GM18520 (cell line): ENCODE data around the gene TTLL10.

ENCODE experiments used
- ATAC-seq: cut with Tn5 transposase; IDR thresholded peaks from one replicate; pipeline ENCODE4 v1.9.1; 2021; ENCODE audit not compliant: unreplicated experiment

The TTLL10 gene

GRCh38 chr1:1232796-1233566, 59.3 kb downstream of the TTLL10 start:
- ATAC-seq, result no peak

DNA sequence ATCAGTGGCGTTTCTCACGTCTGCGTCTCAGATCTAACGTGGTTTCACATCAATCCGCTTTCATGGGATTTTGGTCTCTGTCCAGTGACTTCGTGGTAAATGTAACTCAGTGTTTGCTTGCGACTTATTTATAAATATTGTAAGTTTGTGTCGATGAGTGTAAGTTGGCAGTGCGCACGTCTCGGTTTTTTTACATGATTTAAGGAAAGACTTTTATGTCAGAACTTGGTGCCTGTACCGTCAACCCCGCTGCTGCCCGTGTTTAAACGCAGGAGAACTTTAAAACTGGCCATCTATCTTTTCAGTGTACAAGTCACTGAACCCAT, 59.9 kb downstream of the TTLL10 start:
- ATAC-seq, result no peak

- ATAC-seq, result no peak
These were observed 60.6 kb downstream of the TTLL10 start for GRCh38 chr1:1234180-1234808.

DNA sequence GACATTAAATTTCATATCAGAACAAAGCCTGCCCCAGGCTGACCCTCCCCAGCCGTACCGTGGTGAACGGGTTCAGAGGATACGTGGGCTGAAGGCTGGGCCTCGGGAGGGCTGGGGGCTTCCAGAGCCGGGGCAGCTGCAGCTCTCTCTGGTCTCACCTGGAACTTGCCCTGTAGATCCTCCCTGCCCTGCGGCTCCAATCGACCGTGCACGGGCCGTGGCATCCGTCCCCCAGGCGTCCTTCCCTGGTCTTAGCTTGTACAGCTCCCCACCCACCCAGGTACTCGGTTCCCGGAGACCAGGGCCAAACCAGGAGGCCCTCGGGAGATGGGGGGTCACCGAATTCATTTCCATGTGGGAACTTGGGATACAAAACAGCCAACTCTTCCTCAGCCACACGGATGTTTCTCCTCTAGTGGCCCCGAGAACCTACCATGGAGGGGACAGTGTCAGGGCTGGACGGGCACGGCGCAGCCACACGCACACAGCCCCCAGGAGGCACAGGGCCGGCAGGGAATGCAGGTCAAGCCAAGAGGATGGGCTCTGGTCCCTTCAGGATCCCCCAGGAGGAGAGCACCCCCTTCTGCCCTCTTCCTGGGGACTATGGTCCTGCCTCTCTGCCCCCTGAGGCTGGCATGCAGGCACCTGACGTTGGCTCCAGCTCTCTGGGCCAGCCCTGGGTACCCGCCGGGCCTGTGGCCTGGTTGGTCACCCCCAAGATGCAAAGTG, 61.5 kb downstream of the TTLL10 start:
- ATAC-seq, result no peak

GRCh38 chr1:1236176-1236763, 62.6 kb downstream of the TTLL10 start:
- no peak for ATAC-seq

GRCh38 chr1:1236945-1237873, 63.5 kb downstream of the TTLL10 start:
- no peak for ATAC-seq

- no peak for ATAC-seq
These were observed 64.4 kb downstream of the TTLL10 start for GRCh38 chr1:1237874-1238701.

DNA sequence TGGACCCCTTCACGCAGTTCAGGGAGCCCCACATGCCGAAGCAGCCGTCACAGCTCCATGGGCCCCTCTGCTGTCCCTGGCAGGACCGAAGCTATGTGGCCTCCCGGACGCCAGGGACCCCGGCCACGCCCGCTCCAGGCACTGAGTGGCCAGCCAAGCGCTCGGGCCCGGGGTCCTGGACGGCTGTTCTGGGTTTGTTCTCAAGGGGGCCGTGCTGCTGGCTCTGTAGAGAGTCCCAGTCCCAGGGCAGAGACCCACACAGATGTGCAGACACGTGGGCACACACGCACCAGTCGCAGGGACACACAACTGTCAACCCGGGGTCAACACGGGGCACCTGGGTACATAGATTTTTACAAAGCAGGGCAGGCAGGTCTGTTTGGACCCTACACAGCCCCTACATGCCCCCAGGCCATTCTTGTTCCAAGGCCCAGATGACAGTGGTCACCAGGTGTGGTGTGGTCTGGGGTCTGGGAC, 65.1 kb downstream of the TTLL10 start:
- ATAC-seq, result no peak

- ATAC-seq, result no peak
These were observed 65.5 kb downstream of the TTLL10 start for GRCh38 chr1:1239227-1239613.

DNA sequence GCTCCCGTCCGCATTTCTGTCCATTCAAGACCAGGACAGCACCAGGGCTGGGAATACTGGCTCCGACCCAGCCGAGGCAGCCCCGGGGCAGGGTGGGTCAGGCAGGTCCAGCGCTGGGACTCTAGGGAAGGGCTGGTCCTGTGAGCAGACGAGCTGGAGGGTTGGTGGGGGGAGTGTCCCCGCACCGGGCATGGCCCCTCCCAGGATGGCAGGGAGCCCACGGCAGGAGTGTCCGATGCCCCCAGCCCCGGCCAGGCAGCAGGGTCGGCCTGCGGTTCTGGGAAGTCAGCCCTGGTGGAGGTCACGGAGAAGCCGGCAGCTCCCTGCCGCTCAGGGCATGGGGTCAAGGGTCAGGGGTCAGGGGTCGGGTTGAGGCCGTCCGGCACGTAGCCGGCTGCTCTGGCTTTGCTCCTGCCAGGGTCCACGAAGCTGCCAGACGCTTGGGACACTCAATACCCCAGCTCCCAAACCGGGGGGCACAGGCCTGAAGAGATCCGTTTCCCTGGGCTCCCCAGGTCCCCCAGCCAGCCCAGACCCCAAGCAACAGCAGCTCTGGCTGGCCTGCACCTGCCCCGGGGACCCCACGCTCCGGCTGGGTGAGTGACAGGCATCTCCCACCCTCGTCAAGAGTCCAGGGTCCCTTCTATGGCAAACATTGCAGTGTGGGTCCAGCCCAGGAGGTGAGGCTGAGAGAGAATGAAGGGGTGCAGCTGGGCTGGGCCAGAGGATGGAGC, 66.1 kb downstream of the TTLL10 start:
- ATAC-seq, result no peak

- ATAC-seq, result no peak
These were observed 66.7 kb downstream of the TTLL10 start for GRCh38 chr1:1240348-1240732.

DNA sequence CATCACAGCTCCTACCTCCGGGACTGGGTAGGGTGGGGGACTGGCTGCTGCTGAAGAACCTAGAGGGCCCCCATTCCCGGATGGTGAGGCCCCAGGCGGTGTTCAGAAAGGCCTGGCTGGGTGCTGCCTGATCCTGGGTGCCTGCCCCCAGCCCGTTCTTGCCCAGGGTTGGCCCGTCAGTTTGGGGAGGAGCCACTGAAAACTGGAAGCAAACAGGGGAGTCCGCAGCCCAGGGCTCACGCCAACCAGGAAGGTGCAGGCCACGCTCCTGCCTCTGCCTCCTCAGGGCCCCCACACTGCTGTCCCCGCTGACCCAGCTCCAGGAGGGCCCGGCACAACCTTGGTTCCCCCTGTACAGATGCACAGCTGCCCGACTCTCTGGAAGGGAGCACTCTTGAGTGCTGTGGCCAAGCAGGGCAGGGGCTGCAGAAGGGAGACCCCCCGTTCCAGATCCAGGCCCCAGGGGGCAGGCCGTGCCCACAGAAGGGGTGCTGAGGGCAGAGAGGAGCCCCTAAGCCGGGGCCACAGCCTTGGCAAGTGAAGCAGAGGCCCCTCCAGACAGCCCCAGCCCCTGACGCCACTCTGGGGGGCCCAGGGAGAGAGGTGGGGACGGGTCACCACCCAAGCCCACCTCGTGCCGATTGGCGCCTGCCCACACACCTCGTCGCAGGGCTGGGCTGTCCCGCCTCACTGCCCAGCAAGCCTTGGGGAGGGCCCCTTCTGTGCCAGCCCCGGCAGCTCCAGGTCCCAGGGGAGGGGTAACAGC, 67.3 kb downstream of the TTLL10 start:
- no peak for ATAC-seq

DNA sequence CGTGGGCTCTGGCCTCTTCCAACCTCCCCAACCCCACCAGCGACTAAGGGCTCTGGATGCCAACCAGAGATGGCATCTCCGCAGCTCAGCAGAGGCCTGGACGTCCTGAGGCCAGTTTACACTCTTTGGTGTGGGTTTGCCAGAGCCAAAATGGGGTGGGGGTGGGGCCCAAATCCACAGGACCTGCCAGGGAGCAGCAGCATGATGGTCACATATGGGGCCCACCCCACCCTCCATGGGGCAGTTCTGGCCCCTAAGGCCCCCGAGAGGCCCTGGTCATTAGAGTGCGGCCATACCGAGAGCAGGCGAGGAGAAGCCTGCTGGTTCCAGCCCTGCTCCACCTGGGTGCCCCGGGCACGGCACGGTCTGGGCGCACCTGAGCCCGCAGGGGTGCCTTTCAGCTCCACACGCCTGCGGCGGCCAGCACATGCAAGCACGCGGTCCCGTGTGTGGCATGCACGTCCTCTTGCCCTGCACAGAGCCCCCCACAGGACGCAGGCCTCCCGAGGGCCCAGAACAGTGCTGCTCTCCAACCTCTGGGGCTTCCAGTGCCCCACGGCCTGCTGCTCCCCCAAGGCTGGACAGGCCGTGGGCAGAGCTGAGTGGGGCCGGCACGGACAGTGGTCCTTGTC, 68.0 kb downstream of the TTLL10 start:
- ATAC-seq, result no peak

DNA sequence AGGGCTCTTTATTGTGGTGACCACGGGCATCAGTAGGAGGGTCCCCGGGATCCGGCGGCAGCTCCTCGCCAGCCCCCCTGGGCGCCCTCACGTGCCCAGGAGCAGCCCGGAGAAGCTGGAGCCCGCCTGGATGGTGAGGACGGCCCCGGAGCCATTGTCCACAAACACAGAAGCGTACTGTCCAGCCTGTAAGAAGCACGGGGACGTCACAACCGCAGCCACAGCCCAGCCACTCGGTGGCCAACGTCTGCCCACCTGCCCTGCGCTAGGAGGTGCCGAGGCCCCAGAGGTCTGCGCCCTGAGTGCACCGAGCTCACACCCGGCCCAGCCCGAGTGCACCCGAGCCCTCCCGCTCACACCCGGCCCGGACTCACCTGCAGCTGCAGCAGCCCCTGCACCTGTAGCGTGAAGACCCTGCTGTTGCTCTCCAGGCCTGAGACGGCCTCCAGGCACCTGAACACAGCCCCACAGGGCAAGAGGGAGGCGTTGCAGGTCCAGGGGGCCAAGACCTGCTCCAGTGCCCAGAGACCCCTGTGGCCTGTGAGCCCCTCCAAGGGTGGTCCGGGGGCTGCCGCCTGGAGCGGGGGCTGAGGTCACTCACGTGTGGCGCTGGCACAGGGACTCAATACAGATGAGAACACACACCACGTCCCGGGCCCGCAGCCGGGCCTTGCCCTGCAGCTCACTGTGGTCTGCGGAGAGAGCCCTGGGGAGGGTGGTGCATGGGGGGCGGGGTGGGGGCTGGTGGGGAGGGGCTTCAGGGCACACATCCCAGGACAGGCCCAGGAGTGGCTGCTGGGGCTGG, 69.0 kb downstream of the TTLL10 start:
- no peak for ATAC-seq

DNA sequence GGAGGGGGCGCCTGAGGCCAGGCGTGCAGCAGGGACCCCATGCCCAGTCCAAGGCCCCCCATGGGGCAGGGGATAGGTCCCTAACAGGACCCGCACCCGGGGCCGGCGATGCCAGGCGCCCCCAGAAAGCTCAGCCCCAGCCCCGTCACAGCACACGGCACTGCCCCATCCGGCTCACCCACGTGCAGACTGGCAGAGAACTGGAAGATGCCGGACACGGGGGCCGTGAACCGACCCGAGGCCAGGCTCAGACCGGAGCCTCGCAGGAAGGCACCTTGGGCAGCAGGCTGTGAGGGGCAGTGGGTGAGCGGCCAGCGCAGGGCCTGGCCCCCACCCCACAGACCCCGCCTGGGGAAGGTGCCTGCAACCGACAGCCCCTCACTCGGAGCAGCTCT, 69.6 kb downstream of the TTLL10 start:
- no peak for ATAC-seq

DNA sequence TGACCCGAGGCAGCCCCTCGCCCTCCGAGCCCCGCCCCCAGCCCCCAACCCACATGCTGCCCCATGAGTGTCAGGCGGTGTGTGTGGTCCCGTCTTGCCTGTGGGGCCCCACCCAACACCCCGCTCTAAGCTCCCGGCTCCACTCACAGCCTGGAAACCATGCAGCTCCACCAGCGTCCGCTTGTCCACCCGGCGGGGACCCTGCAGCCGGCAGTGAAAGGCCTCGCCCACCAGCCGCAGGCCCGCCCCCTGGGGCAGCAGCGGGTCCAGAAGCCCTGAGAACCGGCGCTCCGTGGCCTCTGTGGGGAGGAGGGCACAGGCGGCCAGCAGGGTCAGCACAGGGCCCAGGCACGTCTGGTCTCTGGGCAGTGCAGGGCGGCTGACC, 70.1 kb downstream of the TTLL10 start:
- no peak for ATAC-seq

DNA sequence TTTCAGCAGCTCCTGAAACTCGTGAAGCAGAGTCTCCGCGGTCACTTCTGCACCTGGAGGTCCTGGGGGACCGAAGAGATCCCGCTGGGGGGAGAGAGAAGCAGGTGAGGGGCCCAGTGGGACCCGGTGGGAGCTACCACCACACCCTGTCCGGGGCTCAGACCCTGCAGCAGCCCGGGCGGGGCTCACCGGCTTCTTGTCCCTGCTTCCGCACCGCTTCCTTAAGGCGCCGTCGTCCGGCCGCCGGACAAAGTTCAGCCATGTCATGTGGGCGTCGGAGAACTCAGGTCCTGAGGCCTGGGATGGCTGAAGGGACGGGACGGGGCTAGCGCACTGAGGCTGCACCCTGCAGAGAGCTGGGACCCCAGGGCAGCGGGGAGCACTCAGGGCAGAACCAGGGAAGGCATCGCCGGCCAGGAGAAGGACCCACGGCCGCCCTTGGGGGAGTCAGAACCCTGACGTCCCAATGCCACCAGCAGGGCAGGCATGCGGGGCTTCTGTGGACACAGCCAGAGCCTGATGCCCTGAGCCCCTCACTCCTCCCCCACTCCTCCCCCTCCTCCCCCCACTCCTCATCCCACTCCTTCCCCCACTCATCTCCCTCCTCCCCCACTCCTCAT, 70.6 kb downstream of the TTLL10 start:
- no peak for ATAC-seq
